ENCODE results near the gene DCT. TPM values are rescaled to one million over a fixed set of nuclear protein-coding genes. Genes with fewer than 3 reads are reported as not detected.
"Not testable (repeated sequence)": the region's sequence is repeated elsewhere in the genome, so short reads cannot be mapped to it uniquely, and the experiment has no call there.

The DCT gene
- total RNA-seq, 1 donor = under 0.01 TPM

GRCh38 chr13:94515374-94515773 is 35.9 kb upstream of the DCT start:
- no peak for TF ChIP-seq CTCF (IDR thresholded peaks at IDR 0.05; ENCODE audit: insufficient read depth, low read length)
- H3K4me3 ChIP-seq (ENCODE audit: low read depth, low read length) = no peak overlapping the region
- DNase-seq (ENCODE audit: low read depth) = no peak

- no peak for TF ChIP-seq CTCF (IDR thresholded peaks at IDR 0.05; ENCODE audit: insufficient read depth, low read length)
- H3K4me3 ChIP-seq (ENCODE audit: low read depth, low read length) = no peak overlapping the region
- DNase-seq (ENCODE audit: low read depth) = no peak
Observed at GRCh38 chr13:94513026-94513425, 33.5 kb upstream of the DCT start.

- no peak for TF ChIP-seq CTCF (IDR thresholded peaks at IDR 0.05; ENCODE audit: insufficient read depth, low read length)
Observed at GRCh38 chr13:94505730-94506129, 26.2 kb upstream of the DCT start.

GRCh38 chr13:94503851-94504250 is 24.4 kb upstream of the DCT start:
- no peak overlapping the region for H3K4me3 ChIP-seq (ENCODE audit: low read depth, low read length)
- DNase-seq (ENCODE audit: low read depth) = no peak
- no peak for TF ChIP-seq CTCF (IDR thresholded peaks at IDR 0.05; ENCODE audit: insufficient read depth, low read length)

More at GRCh38 chr13:94505730-94506129, 26.2 kb upstream of the DCT start:
- DNase-seq (ENCODE audit: low read depth) = no peak
- no peak overlapping the region for H3K4me3 ChIP-seq (ENCODE audit: low read depth, low read length)

- not testable (repeated sequence) for DNase-seq (ENCODE audit: low read depth); H3K4me3 ChIP-seq (ENCODE audit: low read depth, low read length)
Observed at GRCh38 chr13:94498831-94499230, 19.3 kb upstream of the DCT start.

- H3K4me3 ChIP-seq (ENCODE audit: low read depth, low read length) = no peak overlapping the region
- DNase-seq (ENCODE audit: low read depth) = no peak
- no peak for TF ChIP-seq CTCF (IDR thresholded peaks at IDR 0.05; ENCODE audit: insufficient read depth, low read length)
Observed at GRCh38 chr13:94495806-94496205, 16.3 kb upstream of the DCT start.

GRCh38 chr13:94494026-94494425 is 14.5 kb upstream of the DCT start:
- no peak overlapping the region for H3K4me3 ChIP-seq (ENCODE audit: low read depth, low read length)
- TF ChIP-seq CTCF (IDR thresholded peaks at IDR 0.05; ENCODE audit: insufficient read depth, low read length) = no peak
- no peak for DNase-seq (ENCODE audit: low read depth)

All from fibroblast of the aortic adventitia (primary cell).